Non-pigmented ciliary epithelial cell (primary cell): ENCODE measurements around the gene ZFX.
A peak's percentile ranks its signal among the peaks of the same experiment; 100 is the strongest.
"Not testable (repeated sequence)": the region's sequence is repeated elsewhere in the genome, so short reads cannot be mapped to it uniquely, and the experiment has no call there.

Experiments used
- DNase-seq: peaks from one replicate; pipeline ENCODE4 v3.0.0-alpha.2; 2010; ENCODE audit warnings: low read depth

The ZFX gene

GRCh38 chrX:24149351-24150050 is at the start of gene ZFX:
Gene ZFX, plus strand, starts transcription at chrX:24149729. Its CDS starts 23,014 bp downstream, at chrX:24172743.
- no peak for DNase-seq

GRCh38 chrX:24100713-24101112 is 48.8 kb upstream of the ZFX start:
- no peak for DNase-seq

DNA sequence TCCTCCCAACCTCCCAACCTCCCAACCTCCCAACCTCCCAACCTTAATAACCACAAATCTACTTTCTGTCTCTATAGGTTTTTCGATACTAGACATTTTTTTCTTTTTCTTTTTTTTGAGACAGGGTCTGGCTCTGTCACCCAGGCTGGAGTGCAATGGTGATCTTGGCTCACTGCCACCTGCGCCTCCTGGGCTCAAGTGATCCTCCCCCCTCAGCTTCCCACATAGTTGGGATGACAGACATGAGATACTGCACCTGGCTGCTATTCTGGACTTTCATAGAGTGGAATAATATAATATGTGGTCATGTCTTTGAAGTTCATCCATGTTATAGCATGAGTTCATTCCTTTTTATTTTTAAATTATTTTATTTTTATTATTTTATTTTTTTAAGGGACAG is 39.5 kb upstream of the ZFX start:
- no peak for DNase-seq

GRCh38 chrX:24113181-24113580 is 36.3 kb upstream of the ZFX start:
- DNase-seq, result no peak

GRCh38 chrX:24117258-24117657 is 32.3 kb upstream of the ZFX start:
- peak; percentile 23 for DNase-seq

DNA sequence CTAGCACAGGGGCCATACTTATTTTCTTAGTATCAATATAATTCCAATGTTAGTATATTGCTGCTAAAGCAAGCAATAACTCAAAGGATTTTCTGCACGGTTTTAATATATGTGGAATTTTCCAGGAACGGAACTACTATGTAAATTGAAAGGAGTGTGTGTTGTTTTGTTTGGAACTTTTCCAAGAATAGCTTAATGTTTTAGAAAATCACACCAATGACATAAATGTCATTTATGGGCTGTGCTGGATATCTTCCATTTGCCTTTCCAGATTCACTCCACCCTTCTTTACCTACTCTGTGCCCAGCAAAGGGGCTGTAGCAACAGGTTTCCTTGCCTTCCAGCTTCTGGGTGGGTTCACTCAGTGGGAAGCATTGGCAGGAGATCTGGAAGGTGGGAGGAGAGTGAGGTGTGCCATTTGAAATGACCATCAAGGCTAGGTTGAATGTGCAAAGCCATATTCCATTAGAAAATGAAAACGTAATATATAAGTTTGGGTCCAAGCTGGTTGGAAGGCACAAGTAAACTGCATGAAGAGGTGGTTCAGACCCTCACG is 25.2 kb upstream of the ZFX start:
- DNase-seq, result no peak

DNA sequence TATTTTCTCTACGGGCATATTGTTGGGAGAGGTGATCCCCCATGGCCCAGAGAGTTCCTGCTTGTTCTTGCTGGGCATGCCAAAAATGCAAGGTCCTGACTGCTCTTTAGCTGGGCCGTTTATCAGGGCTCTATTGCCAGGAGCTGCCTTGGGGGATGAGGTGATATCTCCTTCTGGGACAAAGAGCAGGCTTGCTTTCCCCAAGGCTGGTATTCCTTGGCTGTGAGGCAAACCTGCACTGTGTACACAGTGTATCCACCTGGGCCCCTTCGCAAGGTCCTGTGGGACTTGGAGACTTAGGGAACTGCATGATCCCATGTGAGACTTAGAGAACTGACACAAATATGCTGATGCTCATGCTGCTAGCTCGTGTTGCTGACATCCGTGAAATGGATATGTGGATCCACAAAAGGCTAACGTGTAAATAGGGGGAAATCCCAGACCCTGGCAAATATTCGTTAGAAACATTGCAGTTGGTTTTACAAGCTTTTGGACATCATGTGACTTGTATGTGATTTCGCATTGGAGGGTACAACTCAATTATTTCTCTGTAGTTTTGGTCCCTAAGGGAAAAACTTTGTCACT is 24.4 kb upstream of the ZFX start:
- no peak for DNase-seq

DNA sequence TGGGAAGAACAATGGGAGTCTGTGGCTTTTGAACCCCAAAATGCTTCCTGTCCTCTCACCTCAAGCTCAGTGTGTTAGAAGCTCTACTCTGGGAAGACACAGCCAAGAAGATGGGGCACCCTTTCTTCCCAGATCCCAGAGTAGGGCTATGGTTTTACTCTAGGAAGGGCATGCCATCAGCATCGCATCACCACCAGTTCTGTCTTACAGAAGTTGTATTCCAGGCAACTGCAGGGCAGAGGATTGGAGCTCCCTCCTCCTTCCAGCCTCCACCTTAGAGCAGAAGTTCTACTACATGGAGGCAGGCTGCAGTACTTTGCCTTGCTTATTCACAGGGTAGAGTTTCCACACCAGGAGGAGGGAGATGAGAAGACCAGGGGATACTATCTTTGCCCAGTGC is 18.1 kb upstream of the ZFX start:
- no peak for DNase-seq

DNA sequence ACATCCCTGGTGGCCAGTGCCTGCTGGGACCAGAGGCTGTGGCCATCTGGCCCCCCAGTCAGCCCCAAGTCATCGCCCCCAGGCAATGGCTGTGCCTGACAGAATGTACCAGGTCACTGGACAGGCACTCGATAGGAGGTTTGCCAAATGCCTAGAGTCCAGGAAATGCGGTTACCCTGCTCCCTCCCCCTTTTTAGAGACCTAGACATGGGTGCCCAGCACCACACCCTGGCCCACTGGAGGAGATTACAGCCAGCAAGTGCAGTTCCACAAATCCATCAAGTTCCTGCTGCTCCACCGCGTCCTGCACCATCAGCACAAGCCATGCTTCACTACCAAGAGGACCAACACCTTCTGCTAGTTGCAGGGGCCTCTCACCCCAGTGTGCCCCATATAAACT is 16.2 kb upstream of the ZFX start:
- no peak for DNase-seq

GRCh38 chrX:24135768-24136167 is 13.8 kb upstream of the ZFX start:
- not testable (repeated sequence) for DNase-seq

DNA sequence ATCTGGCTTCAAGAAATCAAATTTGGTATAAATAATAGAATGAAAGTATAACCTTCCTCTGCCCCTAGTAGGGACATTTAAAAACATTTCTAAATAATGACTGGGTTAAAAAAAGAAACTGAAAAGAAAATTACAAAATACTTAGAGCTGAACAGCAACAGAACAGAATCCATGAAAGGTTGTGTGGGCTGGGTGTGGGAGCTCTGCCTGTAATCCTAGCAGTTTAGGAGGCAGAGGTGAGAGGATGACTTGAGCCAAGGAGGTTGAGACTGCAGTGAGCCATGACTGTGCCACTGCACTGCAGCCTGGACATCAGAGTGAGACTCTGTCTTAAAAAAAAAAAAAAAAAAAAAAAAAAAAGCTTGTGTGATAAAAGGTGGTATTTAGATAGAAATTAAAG is 12.3 kb upstream of the ZFX start:
- DNase-seq, result no peak

DNA sequence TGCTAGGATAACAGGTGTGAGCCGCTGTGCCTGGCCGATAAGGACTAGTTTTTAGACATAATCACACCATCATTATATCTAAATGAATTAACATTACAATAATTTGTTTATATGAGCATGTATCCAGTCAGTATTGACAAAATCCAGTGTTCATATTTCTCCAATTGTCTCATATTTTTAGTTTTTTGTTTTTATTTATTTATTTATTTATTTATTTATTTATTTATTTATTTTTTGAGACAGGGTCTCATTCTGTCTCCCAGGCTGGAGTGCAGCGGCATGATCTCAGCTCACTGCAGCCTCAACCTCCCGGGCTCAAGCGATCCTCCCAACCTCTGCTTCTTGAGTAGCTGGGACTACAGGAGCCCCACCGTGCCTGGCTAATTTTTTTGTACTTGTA is 5.5 kb upstream of the ZFX start:
- DNase-seq, result not testable (repeated sequence)

GRCh38 chrX:24144528-24144927 is 5.0 kb upstream of the ZFX start:
- no peak for DNase-seq

DNA sequence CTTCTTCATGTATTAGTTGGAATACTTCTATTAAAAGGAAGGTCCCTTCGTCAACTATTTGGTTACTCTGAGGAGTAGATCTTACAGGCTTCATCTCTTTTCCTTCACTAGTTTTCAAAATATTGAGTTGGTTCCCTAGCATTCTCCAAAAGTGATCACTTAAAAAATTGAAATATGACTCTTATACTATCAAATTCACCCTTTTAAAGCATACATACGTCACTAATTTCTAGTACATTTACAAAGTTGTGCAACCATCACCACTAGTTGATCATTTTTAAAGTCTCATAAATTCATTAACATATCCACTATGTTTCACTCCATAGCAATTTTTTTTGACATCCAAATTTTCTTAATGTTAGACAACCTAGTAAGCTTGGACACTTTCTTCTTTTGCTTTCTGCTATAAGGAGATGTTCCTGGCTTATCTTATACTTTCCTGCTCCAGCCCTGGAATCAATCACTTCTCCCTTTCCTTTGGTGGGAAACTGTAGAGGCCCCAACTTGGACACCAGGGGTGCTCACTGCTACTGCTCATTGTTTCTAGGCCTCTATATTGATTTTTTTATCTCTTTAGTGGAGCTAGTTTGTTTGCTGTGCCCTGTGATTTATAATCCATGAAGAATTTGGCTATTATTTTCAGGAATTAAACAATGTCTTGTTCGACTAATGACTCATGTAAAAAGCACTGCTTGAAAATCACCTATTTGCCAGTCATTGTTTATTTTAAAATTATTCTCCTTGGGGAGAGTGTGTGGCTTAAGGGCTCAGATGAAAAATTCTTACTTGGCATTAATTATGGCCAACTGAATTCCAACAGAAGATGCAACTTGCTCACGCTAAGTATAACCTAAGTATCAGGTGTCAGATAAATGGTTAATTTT is 4.0 kb upstream of the ZFX start:
- DNase-seq, result no peak

GRCh38 chrX:24146283-24146949 is 3.1 kb upstream of the ZFX start:
- no peak for DNase-seq

- no peak for DNase-seq
These were observed 2.4 kb upstream of the ZFX start for GRCh38 chrX:24147165-24147564.

GRCh38 chrX:24148121-24148520 is 1.4 kb upstream of the ZFX start:
- no peak for DNase-seq

DNA sequence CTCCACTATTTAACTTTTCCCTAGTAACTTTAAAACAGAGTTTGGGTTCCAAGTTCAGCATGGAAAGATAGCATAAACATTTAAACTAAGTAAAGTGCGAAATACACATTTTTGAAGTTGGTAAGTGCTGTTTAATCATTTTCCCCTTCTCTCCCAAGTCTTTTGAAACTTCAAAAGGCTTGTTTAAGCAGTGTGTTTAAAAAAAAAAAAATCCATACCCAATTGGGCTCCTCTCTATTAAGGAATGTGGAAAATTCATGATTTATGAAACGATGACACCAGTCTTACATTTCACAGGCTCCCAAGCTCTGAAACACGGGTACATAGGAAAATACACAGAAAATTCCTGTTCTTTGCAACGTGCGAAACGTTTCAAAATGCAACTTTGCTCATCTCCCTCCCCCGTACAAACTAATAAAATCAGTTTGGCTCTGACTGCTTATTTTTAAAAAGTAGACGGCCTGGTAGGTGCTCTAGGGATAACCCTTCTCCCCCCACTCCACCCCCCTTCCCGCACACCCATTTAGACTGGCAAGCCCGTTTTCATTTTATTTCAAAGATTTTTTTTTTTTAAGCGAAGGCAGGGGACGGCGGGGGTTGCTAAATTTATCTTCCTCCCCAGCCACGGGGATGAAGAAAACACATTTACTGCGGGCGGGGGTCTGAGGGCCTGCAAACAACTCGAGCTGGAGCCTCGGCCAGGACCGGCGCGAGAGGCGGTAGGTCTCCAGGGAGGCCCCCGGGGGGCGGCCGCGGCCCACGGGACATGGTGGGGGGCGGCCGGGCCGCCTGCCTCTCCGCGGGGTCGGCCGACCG is 786 bp upstream of the ZFX start:
- DNase-seq, result no peak

DNA sequence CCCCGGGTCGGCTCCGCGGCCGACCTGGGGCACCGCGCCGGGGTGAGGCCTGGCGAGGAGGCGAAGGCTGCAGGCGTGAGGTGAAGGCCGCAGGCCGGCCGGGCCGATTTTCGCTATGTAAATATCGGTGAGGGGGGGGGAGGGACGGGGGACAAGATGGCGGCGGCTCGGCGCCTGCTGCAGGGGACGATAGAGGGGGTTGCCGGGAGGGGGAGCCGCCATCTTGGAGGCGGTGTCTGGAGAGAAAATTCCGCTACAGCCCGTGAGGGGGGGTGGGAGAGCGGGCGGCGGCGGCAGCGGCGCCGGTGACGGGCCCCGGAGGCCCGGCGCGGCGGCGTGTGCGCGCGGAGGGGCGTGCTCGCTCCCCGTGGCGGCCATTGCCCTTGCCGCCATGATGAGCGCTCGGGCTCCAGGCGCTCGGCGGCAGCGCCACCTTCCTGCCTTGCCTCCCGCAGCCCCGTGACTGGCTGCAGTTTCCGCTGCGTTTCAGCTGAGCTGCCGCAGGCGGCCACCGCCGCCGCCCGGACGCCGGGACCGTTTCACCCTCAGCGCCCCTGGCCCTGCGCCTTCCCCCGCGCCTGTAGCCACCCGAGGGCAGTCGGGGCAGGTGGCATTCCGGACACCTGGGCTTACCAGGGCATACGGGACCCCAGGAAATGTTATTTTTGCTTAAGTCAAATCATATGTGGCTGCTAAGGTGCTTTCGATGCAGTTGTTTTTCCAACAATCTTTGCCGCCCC is 692 bp downstream of the ZFX start:
- DNase-seq, result no peak

DNA sequence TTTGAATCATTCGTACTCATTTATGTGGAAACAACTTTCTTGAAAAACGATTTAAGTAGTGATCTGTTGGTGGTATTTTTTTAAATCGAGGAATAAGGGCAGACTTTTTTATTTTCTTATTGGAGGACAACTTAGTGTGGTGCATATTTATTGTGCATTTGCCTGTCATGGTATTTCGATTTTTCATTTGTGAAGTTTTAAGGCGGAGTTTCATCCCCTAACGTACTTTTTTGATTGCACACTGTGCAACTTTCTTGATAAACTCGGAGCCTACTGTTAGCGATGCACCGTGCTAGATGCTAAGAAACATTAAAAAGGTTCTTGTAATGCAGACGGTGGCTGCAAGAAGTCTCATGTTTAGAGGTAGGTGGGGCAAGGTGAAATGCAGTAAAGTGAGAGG is 1.4 kb downstream of the ZFX start:
- DNase-seq, result no peak

DNA sequence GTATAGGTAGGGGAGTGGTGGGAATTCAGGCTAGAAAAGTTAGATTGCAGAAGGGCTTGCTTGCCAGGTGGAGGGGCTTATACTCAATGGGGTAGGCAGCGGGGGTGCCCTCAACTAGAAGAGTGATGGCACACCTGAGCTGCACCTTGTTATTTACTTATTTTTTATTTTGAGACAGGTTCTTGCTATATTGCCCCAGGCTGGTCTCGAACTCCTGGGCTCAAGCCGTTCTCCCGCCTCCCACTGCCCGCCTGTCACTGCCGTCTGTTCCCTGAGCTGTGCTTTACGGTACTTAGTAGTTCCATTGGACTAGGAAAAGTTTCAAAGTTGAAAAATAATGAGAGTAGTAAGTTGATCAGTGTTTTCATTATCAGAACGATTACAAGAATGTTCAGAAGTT is 2.0 kb downstream of the ZFX start:
- no peak for DNase-seq
